Measurements from ENCODE around the gene PRDM13.

GRCh38 chr6:99614430-99615186 is 8.0 kb downstream of the PRDM13 start:
- TF ChIP-seq NRF1 (IDR thresholded peaks at IDR 0.05; ENCODE audit: low read depth, low read length) (no peak), HDAC2 (IDR thresholded peaks at IDR 0.05; ENCODE audit: borderline replicate concordance in 1 of 2, low read depth in 2 of 2, low read length in 2 of 2) (no peak), CTCF (IDR thresholded peaks at IDR 0.05; ENCODE audit: control extremely low read depth in 1 of 3, insufficient read depth in 1 of 3, low read depth in 1 of 3, low read length in 3 of 3) (peak; percentile 3 to 21 (median 4); a peak in 3 of 4 replicates), JUN (IDR thresholded peaks at IDR 0.05; ENCODE audit: low read depth, low read length) (no peak)
